Endometrial microvascular endothelial cells (primary cell): ENCODE results near the gene NAT16. TPM values are rescaled to one million over a fixed set of nuclear protein-coding genes. Genes with fewer than 3 reads are reported as not detected.
"Not testable (repeated sequence)": the region's sequence is repeated elsewhere in the genome, so short reads cannot be mapped to it uniquely, and the experiment has no call there.

ENCODE experiments used
- in situ Hi-C: cut with HindIII; loops from 2 replicates; pipeline ENCODE4 v1.10.0; 2017; ENCODE audit warnings: low sequenced_read_pairs, low pct_unique_long_range_greater_than_20kb; ENCODE audit errors: inconsistent ontology term
- total RNA-seq: library from RNA; depleted of rRNA; stranded (reverse); fragments of >200 nt; gene quantifications from one replicate; pipeline ENCODE4 v1.2.3, GENCODE V29; 2015; ENCODE audit errors: inconsistent ontology term

Gene NAT16
- total RNA-seq, 1 donor from 2014 or later = not detected

DNA sequence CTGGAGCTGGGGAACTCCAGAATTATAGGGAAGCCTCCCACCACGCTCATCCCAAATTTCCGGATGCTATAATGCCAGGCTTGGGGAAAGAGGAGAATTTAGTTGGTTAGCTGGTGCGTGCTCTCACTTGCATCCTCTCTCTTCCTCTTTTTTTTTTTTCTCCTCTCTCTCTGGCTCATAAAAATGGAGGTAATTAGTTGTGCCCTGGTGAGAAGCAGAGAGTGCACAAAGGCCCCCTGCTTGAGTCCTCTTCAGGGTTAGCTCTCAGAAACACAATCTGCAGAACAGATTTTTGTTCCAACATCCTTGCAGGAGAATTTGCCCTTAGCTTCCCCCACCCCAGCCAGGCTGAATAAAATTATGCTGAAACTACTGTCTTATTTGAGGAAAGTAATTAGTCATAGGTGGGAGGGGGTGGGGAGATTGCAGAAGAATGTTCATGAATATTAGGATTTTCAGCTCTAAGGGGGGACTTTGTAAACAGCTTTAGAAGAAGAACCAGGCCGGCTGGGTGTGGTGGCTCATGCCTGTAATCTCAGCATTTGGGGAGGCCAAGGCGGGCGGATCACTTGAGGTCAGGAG is 45.6 kb downstream of the NAT16 start:
- in situ Hi-C loops = no loop called here

DNA sequence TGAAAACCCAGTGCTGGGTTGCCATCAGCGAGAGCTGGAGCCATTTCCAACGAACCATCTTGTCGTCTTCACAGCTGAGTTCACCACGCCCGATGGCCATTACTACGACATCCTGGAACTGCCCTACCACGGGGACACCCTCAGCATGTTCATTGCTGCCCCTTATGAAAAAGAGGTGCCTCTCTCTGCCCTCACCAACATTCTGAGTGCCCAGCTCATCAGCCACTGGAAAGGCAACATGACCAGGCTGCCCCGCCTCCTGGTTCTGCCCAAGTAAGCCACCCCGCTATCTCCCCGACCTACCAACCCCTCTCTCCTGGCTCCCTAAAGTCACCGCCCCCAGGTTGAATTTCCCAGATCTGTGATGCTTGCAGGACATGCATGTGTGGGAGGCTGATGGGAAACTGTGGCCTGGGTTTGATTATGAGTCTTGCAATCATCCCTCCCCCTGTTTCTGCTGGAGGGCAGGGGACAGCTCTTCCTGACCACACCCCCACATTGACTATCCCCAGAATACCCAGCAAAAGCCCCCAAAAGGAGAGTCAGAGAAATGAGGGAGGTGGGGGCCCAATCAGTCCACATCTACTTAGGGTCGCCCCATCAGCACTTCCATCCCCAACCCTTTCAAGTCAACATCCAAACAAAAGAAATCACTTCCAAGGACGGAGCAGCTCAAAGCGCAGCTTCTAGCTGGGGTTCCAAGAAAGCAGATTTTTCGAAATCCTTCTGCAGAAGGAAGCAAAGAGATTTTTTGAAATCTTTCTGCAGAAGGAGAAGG is 46.3 kb downstream of the NAT16 start:
- in situ Hi-C loops = no loop called here

DNA sequence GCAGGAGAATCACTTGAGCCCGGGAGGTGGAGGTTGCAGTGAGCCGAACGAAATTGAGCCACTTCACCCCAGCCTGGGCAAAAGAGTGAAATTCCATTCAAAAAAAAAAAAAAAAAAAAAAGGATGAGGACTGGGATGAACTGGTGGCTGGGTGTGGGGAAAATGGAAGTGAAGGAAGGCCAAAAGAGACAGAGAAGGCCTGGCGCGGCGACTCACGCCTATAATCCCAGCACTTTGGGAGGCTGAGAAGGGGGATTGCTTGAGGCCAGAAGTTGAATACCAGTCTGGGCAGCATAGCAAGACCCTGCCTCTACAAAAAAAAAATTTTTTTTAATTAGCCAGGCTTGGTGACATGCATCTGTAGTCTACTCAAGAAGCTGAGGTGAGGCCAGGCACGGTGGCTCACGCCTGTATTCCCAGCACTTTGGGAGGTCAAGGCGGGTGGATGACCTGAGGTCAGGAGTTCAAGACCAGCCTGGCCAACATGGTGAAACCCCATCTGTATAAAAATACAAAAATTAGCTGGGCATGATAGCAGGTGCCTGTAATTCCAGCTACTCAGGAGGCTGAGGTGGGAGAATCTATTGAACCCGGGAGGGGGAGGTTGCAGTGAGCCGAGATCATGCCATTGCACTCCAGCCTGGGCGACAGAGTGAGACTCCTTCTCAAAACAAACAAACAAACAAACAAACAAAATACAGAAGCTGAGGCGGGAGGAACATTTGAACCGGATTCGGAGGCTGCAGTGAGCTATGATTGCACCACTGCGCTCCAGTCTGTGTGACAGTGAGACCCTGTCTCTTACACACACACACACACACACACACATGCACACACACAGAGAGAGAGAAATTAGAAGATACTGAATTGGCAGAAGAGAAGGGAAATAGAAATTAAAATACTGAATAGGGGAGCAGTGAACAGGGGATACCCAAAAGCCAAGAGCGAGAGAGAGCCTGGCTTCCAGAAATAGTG is 47.2 kb downstream of the NAT16 start:
- in situ Hi-C loops = not testable (repeated sequence)

DNA sequence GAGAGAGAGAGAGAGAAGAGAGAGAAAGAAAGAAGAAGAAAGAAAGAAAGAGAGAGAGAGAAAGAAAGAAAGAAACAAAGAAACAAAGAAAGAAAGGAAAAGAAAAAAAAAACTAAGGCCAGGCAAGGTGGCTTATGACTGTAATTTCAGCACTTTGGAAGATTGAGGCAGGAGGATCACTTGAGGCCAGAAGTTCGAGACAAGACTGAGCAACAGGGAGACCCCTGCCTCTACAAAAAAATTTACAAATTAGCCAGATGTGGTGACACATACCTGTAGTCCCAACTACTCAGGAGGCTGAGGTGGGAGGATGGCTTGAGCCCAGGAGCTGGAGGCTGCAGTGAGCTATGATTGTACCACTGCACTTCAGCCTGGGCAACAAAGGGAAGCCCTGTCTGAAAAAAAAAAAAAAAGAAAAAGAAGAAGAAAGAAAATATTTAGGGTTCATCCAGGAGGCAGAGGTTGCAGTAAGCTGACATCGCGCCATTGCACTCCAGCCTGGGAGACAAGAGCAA is 50.4 kb downstream of the NAT16 start:
- in situ Hi-C loops = no loop called here

DNA sequence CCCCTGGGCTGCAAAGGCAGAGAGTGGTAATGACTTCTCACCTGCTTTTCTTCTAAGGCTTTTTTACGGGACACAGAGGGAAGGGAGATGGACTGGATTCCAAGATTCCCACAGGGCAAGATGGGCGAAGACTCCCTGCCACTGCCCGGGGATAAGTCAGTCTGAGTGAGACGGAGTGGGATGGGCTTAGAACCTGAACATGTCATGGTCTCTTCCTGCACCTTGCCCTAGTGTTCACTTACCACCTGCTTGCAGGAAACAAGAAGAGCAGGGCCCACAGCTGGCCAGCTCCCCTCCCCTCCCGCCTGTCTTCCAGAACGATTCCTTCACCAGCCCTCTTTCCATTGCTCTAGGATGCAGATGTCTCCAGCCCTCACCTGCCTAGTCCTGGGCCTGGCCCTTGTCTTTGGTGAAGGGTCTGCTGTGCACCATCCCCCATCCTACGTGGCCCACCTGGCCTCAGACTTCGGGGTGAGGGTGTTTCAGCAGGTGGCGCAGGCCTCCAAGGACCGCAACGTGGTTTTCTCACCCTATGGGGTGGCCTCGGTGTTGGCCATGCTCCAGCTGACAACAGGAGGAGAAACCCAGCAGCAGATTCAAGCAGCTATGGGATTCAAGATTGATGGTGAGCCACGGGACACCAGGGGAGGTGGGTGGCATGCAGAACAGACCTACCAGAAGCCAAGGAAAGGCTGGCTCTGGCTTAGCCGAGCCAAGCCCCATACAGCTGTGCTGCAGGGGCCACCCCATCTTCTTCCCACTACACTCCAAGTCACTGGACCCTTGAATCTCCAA is 51.9 kb downstream of the NAT16 start:
- in situ Hi-C loops = no loop called here

DNA sequence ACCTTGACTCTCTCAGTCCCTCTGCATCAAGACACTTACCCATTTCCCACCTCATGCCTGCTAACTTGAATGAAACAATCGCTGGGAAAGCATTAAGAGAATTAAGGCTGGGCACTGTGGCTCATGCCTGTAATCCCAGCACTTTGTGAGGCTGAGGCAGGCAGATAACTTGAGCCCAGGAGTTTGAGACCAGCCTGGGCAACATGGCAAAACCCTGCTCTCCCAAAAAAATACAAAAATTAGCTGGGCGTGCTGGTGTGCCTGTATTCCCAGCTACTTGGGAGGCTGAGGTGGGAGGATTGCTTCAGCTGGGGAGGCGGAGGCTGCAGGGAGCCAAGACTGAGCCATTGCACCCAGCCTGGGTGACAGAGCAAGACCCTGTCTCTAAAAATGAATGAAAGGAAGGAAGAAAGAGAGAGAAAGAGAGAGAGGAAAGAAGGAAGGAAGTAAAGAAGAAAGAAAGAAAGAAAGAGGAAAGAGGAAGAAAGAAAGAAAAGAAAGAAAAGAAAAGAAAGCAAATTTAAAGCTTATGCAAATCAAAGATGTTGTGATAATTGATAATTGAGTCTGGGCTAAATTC is 52.5 kb downstream of the NAT16 start:
- in situ Hi-C loops = no loop called here

DNA sequence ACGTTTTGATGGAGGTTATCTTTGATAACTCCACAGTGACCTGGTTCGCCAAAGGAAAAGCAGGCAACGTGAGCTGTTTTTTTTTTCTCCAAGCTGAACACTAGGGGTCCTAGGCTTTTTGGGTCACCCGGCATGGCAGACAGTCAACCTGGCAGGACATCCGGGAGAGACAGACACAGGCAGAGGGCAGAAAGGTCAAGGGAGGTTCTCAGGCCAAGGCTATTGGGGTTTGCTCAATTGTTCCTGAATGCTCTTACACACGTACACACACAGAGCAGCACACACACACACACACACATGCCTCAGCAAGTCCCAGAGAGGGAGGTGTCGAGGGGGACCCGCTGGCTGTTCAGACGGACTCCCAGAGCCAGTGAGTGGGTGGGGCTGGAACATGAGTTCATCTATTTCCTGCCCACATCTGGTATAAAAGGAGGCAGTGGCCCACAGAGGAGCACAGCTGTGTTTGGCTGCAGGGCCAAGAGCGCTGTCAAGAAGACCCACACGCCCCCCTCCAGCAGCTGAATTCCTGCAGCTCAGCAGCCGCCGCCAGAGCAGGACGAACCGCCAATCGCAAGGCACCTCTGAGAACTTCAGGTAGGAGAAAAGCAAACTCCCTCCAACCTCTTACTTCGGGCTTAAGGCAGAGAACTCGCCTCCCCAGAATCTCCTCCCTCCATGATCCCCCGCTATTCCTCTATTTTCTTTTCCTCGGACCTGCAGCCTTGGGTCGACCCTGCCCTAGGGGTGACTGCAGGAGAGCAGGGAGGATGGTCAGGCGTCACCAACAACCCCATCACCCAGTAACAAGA is 53.2 kb downstream of the NAT16 start, which contains the start of gene SERPINE1:
Gene SERPINE1, plus strand, starts transcription at position 454 of the 809 bp plus-strand sequence. CDS start 1,290 bp downstream, outside the sequence.
- in situ Hi-C loops = no loop called here

DNA sequence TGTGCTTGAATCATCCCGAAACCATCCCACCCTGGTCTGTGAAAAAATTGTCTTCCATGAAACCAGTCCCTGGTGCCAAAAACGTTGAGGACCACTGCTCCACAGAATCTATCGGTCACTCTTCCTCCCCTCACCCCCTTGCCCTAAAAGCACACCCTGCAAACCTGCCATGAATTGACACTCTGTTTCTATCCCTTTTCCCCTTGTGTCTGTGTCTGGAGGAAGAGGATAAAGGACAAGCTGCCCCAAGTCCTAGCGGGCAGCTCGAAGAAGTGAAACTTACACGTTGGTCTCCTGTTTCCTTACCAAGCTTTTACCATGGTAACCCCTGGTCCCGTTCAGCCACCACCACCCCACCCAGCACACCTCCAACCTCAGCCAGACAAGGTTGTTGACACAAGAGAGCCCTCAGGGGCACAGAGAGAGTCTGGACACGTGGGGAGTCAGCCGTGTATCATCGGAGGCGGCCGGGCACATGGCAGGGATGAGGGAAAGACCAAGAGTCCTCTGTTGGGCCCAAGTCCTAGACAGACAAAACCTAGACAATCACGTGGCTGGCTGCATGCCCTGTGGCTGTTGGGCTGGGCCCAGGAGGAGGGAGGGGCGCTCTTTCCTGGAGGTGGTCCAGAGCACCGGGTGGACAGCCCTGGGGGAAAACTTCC is 54.0 kb downstream of the NAT16 start:
- in situ Hi-C loops = no loop called here

DNA sequence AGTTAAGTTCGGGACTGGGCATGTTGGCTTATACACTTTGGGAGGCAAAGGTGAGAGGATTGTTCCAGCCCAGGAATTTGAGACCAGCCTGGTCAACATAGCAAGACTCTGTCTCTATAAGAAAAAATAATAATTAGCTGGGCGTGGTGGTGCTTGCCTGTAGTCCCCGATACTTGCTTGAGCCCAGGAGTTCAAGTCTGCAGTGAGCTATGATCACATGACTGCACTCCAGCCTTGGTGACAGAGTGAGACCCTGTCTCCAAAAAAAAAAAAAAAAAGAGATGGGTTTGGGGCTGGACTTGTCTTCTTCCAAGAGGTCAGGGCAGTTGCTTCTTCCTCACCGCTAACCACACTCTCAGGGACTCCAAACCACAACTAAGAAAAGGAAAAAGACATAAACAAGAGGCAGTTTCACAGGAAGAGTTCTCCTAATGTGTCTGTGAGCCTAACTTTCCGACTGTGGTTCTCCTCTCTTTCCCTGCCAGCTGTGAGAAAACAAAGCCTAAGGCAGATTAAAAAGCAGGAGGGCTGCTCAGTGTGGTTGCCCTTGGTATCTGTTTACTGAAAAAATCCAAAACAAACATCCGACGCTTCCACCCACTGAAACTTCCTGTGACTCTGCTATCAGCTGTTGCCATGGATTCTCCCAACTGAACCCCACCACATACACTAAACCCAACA is 55.6 kb downstream of the NAT16 start:
- in situ Hi-C loops = no loop called here

DNA sequence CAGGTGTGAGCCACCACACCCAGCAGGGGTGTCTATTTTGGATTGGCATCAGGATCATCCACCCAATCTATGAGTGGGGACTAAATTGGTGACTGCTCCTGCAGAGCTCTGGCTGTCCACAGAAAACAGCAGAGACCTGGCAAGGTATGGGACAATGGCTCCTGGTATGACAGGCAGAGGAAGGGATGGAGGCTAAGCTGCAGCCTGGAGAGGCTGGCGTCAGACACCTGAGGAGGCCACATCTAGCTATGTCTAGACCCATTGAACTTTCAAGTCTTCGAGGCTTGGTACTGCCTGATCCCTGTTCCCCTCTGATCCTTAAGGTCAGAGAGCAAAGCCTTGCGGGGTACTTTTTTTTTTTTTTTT is 56.4 kb downstream of the NAT16 start:
- in situ Hi-C loops = no loop called here

DNA sequence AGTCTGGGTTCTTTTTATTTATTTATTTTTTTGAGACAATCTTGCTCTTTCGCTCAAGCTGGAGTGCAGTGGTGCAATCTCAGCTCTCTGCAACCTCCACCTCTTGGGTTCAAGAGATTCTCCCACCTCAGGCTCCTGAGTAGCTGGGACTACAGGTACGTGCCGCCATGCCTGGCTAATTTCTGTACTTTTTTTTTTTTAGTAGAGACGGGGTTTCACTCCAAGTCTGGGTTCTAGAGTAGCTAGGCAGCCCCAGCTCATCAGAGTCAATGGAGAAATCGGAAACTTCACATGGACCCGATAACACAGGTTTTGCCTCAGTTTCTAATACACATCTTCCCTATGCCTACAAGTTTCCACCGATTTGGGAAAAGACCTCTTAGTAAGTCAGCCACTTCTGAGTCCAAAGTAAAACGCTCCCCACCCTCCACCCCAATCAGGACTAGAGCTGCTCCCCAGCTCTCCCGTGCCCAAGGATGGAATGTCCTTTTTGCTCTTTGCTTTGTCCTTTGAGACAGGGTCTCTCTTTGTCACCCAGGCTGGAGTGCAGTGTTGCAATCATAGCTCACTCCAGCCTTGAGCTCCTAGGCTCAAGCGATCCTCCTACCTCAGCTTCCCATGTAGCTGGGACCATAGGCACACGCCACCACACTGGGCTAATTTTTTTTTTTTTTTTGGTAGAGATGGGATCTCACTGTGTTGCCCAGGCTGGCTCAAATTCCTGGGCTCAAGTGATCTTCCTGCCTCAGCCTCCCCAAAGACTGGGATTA is 57.0 kb downstream of the NAT16 start:
- in situ Hi-C loops = no loop called here

DNA sequence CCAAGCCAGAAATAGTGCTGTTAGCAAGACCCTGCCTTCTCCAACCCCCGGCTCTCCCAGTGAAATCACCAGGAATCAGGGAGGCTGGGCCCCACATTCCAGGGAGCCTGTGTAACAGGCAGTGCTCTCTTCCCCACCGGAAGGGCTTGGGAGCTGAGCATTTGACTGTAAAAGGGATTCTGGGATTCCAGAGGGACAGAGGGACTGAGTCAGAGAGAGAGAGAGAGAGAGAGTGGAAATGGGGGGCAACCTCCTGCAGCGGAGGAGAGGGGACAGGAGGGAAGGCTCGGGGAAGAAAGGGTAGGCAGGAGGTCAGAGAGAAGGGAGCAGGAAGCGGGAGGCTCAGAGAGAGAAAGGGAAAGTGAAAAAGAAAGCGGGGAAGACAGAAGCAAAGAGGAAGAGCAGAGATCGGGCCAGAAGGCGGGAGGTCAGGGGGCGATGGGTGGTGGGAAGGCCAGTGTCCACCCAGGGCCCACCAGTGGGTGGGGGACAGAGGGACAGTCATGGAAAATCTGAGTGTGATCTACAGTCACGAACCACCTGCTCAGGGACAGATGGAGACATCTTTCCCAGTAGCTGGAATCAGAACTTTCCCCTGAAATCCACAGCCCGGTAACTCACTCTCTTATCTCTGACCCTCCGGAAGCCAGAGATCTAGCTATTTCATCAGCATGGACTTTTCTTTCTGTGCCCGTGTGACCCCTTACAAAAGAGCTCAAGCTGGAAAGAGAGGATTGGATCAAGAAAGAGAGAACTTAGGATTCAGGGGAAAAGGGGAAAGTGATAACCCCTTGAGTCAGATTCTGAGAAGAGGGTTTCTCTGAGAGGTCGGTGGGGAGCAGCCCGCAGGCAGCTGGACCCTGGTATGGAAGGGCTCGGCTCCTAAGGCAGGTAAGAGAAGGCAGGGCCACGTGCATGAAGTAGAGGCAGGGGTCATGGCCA is 57.8 kb downstream of the NAT16 start:
- in situ Hi-C loops = no loop called here

DNA sequence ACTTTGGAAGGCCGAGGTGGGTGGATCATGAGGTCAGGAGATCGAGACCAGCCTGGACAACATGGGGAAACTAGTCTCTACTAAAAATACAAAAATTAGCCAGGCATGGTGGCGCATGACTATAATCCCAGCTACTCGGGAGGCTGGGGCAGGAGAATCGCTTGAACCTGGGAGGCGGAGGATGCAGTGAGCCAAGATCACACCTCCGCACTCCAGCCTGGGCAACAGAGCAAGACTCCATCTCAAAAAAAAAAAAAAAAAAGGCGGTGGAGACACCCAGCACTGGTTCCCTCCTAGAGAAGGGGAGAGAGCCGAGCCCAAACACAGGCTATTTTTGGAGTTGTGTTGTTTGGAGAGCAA is 58.5 kb downstream of the NAT16 start:
- in situ Hi-C loops = not testable (repeated sequence)
